DMS 273 treated with DMSO at 0.1 percent for 48 hours (cell line): ENCODE results near the gene ITPRIPL2.

Source experiments
- DNase-seq: peaks from one replicate; lab custom pipeline; 2025; lab: John Stamatoyannopoulos, UW

ITPRIPL2 gene

DNA sequence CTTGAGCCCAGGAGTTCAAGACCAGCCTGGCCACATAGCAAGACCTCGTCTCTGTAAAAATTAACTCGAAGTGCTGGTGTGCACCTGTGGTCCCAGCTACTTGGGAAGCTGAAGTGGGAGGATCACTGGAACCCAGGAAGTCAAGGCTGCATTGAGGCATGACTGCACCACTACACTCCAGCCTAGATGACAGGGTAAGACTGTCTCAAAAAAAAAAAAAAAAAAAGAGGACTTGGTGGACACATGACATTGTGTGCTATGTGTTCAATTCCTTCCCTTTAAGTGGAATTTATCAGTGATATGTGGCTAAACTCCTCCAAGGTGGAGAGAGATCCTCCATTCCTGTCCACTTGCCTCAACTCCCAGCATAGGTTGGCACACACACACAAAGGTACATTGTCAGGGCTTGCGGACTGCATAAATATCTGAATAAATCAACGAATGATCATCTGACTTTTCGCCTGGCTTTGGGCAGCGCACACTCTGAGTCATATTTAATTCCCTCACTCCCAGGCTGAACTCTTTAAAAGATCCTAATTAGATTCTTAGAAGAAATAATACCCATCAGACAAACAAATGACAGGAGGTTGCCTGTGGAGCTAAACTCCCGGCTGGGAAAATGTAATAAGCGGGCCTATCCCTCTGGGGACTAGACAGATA, 29.3 kb downstream of the ITPRIPL2 start:
- DNase-seq, result no peak

DNA sequence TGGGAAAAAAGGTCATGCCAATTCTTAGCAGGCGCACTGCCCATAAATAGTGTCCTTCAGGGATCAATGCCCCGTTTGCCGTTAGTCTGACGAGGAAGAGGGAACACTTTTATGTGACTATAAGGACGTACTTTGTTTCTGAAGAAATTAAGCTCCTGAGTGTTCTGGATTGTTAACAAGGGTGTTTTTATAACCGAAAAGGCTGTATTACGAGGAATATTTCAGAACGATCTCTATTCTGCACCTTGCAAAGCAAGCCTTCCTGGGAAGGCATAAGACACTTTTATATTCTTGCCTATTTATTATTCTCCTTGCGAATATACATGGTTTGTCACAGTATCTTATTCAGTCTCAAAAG, 29.8 kb downstream of the ITPRIPL2 start:
- no peak for DNase-seq

DNA sequence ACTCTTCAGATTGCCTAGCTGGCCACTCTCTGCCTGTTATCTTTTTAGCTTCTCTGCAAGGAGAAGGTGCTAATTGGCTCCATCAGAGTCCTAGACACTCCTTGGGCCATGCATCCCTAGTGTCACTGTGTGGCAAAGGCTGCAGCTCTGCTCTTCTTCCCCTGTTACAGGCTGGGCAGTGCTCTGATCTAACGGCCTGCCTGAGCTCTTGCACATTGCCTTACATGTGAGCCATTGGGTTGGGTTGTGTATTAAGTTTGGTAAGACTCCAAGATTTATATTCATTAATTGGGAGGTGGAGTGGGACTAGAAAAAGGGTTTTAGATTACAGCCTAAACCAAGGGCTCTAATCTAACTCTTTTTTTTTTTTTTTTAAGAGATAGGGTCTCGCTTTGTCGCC, 31.2 kb downstream of the ITPRIPL2 start:
- no peak for DNase-seq

DNA sequence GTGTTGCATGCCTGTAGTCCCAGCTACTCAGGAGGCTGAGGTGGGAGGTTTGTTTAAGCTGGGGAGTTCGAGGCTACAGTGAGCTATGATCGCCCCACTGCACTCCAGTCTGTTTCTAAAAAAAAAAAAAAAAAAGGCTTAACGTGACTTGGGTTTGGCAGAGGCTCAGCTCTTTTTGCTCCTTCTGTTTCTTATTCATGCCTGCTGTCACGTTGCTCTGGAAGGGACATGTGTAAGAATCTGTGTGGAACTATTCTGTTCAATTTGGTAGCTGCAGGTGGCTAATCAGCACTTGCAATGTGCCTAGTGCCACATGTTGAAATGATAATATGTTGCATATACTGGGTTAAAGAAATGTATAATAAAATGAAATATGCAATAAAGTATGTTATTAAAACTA, 33.4 kb downstream of the ITPRIPL2 start:
- DNase-seq, result peak; percentile 22

DNA sequence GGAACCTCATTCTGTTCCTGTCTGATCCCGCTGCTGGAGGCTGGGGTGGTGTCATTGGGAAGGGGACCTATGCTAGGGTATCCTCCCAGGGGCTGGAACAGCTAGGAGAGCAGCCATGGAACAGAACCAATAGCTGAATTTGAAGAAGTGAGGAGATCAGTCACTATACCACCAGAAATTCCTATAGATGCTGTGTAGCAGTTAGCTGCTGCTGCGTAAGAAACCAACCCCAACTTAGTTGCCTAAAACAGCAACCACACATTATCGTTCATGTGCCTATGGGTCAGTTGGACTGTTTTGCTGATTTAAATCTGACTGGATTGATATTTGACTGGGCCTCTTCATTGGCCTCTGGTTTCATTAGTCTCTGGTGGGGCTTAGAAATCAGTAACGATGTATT, 33.9 kb downstream of the ITPRIPL2 start:
- DNase-seq, result no peak

DNA sequence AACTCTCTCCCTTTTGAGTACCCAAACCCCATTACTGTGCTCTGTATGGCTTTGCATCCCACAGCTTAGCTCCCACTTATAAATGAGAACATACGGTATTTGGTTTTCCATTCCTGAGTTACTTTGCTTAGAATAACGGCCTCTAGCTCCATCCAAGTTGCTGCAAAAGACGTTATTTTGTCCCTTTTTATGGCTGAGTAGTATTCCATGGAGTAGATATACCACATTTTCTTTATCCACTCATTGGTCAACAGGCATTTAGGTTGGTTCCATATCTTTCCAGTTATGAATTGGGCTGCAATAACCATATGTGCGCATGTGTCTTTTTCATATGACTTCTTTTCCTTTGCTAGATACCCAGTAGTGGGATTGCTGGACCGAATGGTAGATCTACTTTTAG, 34.4 kb downstream of the ITPRIPL2 start:
- DNase-seq, result no peak

DNA sequence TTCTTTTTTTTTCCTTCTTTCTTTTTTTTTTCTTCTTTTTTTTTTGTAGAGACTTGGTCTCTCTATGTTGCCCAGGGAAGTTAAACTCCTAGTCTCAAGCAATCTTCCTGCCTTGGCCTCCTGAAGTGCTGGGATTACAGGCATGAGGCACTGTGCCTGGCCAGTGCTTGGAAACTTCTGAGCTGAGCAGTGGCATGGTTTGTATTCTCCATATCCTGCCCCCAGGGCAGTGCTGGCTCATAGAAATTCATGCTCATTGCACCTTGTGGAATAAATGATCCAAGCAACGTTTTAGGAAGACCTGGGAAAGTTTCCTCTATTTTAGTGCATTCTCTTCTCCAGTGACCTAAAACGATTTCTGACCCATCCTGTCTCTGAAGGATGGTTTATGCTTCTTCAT, 37.5 kb downstream of the ITPRIPL2 start:
- no peak for DNase-seq

DNA sequence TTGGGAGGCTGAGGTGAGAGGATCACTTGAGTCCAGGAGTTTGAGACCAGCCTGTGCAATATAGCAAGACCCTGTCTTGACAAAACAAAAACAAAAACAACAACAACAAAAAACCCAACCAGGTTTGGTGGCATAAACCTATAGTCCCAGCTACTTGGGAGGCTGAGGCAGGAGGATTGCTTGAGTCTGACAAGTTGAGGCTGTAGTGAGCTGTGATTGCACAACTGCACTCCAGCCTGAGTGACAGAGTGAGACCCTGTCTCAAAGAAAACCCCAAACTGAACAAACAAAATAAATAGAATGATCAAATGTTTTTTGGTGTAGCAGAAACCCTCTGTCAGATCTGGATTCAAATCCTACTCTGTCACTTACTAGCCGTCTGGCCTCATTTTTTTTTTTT, 38.3 kb downstream of the ITPRIPL2 start:
- DNase-seq, result no peak

DNA sequence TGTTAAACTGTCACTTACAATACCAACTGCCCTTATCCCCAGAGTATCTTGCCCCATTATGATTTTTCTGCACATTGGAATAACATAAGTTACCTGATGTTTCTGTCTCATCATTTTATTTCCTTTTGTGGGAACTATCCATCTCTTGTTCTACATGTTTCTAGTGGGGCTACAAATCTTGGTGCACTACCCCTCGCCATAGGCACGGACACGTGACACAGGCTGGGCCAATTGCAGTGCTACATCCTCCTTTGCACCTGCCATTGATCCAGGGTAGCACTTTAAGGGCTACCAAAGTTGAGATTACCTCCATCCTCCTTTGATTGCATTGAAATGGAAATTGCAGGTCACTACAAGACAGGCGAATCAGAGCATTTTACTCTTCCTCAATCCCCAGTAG, 40.1 kb downstream of the ITPRIPL2 start:
- no peak for DNase-seq

DNA sequence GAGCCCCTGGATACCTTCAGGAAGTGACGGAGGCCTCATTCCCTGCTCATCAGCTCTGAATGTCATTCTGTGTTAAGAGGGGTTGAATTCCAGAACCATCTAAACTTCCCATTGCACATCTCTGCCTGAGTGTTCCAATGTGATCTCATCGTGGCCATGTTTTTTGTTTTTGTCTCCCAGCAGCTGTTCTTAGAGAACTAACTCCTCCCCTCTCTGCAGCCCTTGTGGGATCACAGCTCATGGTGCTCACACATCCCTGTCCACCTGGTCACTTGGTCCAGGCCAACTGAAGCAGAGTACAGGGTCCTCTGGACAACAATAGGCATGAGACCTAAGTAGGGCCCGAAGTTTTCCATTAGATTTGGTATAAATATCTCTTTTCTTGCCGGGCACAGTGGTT, 48.3 kb downstream of the ITPRIPL2 start:
- no peak for DNase-seq

DNA sequence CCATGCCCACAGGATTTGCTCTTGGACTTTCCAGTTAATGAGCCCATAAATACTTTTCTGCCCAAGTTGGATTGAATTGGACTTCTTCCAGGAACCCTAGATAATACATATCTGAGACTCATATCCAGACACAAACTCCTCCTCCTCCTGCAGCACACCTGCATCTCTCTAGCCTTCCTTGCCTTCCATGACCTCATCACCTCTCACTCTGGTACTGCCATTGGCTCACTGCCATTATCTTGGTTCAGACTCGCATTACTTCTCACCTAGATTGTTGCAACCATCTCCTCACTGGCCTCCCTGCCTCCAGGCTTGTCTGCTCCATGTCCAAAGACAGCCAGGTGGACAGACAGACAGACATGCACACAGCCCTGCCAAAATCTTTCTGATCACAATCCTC, 49.5 kb downstream of the ITPRIPL2 start:
- DNase-seq, result no peak

DNA sequence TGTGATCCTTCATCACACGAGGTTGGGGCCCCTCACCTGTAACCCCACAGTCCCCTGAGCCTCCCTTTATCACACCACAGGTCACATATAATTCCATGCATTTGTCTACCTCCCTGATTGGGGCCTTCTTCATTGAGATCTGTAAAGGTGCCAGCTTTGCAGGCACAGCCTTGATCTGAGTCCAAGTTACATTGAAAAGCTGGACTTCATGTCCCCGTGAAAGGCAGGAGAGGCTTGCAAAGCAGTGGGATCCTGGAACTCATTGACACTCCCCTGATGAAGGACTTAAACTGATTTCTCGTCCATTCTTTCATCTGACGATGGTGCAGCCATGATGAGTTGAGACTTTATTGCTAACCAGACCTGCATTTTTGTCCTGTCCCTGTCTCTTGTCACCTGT, 50.5 kb downstream of the ITPRIPL2 start:
- DNase-seq, result no peak

DNA sequence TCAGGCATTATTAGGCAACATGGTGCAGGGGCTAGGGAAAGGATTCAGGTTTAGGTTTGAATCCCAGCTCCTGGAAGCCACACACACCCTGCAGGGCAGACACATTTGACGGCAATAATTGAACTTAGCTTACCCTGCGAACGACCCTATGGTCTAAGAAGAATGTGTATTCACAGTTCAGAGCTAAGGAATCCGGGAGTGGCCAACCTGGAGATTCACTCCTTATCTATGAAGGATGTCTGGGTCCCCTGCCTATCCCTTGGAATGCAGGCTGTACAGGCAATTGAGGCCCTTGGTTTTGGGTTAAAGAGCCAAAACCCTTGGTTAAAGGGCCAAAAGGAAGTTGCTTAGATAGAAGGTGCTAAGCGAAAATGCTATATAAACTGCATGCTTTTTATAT, 51.3 kb downstream of the ITPRIPL2 start:
- no peak for DNase-seq

DNA sequence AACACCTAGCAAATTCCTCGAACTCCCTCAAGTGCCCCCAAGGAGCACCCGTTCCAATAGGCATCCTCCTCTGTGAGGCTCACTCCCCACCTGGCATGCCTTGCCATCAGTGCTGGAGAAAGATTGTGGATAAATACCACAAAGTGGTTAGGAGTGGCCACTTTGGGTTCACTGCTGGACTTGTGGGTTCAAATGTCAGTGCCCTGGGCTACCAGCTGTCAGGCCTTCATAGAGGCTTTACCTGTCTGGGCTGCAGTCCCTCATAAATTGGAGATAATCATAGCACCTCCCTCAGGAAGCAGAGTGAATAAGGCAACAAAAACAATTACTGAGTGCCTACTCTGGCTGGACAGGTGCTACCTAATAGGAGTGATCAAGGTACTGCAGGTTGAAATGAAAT, 52.7 kb downstream of the ITPRIPL2 start:
- DNase-seq, result no peak

DNA sequence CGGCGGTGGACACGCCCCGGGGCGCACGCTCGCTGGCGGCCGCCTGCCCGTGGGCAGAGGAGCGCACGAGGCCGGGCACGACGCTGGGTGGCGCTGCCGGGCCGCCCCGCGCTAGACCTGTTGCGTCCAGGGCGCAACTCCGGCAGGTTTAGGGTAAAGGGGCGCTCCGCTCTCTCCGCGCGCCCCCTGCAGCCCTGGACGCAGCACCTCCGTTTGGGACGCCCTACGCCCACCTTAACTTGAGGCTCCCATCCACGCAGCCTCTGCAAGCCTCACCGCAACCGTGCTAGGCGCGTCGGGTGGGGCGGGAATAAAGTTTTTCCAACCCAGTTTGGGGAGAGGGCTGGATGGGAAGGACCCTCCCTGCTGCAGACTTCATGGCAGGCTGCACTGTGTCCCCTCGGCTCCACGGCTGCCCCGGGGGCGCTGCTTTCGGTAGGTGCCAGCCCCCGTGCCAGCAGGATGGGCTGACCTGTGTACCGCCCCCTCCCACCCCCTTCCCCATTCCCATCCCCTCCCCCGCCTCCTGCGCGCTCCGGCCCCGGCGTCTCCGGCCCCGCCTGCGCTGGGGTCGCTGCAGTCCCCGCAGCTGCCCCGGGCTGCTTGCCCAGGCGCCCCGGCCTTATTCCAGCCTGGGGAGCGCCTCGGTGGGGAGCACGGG, 54.1 kb downstream of the ITPRIPL2 start, which contains the start of gene SYT17:
Gene SYT17 (plus strand): TSS at position 531 of the 661 bp plus-strand sequence. CDS start 407 bp downstream, outside the sequence.
- peak; percentile 45 for DNase-seq

DNA sequence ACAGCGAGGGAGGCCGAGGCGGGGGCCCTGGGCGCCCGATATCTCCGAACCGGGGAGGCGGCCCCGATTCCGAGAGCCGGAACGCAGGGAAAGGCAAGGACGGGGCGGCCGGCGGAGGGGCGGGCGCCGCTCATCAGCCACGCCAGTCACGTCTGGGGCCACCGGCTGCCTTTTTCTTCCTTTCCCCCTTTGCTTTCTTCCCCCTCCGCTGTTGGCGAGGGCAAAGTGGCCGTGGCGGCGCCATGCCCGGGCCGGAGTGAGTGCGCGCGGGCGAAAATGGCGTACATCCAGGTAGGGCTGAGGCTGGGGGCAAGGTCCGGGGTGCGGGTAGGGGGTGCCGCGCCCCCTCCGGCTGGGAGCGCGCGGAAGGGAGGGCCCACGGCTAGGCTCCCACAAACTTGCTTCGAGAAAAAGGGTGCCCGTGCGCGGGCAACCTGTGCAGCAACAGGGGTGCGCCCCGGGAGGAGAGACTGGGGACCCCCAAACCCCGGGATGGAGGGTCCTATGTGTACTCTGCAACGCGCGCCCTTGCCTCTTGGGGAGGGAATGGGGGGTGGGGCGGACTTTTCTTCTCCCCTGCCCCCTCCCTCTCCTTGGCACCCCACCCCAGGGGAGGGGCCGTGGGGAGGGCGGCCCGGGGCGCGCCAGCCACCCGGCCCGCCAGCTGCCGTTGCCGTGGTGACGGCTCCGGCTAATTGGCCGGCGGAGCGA, 54.8 kb downstream of the ITPRIPL2 start:
- DNase-seq, result no peak

DNA sequence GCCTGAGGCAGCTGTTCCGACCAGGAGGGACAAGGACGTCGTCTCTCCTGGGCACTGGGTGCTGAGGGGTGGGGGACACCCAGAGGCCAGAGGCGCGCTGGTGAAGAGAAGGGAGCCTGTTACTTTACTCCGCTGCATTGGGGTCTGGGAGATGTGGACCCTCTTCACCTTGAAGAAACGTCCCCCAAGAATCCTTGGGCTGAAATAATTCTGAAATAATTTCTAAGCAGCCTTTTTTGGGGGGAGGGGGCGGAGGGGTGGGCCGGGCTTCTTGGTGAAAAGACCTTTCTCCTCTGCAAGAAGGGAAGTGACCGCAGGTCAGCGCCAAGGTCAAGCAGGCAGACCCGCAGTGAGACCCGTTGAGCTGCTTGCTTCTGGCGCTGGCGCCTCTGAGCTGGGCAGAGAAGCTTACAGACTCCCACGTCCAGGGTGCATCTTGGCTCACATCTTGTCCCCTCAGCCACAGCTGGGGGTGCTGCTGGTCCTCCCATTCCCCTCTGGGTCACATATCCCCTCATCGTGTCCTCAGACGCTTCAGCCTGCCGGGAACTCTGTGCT, 55.4 kb downstream of the ITPRIPL2 start:
- DNase-seq, result no peak

DNA sequence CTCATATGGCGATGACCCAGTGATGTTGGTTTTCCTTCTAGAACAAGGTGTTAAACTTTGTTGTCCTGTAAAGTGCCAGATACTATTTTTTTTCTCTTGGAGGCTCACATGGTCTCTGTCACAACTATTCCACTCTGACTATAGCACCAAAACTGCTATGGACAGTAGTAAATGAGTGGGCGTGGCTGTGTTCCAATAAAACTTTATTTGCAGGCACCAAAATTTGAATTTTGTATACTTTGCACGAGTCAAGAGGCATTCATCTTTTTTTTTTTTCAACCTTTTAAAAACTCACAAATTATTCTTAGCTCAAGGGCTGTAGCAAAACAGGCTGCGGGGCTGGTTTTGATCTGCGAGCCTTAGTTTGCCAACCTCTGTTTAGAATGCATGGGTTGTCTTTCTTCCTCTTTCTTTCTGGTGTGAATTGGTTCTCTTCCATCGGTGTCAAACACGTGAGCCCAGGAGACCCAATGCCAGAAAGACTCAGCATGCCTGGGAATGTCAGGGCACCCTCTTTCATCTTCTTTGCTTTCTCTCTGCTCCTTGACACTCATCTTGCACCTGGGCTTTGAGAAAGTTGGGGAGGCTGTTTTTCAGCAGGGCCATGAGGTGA, 56.4 kb downstream of the ITPRIPL2 start:
- DNase-seq, result no peak
